HEK293 (cell line): ENCODE data around the gene LDB1.

Source experiments
- CTCF ChIA-PET: fragments of 350-600 bp; formaldehyde crosslinking; extraction: SDS; loops from one replicate; lab custom pipeline; 2021; ENCODE audit warnings: antibody characterized with exemption; lab: Yijun Ruan, JAX
- POLR2A ChIA-PET: fragments of 300-600 bp; formaldehyde crosslinking; extraction: SDS; loops from one replicate; lab custom pipeline; 2020; ENCODE audit warnings: antibody characterized with exemption, inconsistent platforms; lab: Yijun Ruan, JAX
- H3K27ac ChIP-seq: fragments of 200-500 bp; sonication (Bioruptor generic); 2 replicates; pipeline ENCODE4 v1.5.1; 2014; ENCODE audit warnings: low read depth, low read length, control low read depth, inconsistent platforms; ENCODE audit errors: extremely low read depth
- H3K36me3 ChIP-seq, 2 experiments: fragments of 200-500 bp in 1 of 2; sonication (Bioruptor generic) in 1 of 2; 1 replicate in 1 of 2; 2 replicates in 1 of 2; pipeline ENCODE4 v1.5.1; 2014 to 2017; ENCODE audit warnings: inconsistent platforms in 2 of 2, low read length in 2 of 2; ENCODE audit not compliant: control insufficient read depth in 2 of 2, insufficient read depth in 1 of 2
- H3K4me1 ChIP-seq: fragments of 200-500 bp; sonication (Bioruptor generic); 2 replicates; pipeline ENCODE4 v1.5.1; 2014; ENCODE audit warnings: mild to moderate bottlenecking, low read length, inconsistent platforms; ENCODE audit not compliant: control insufficient read depth, insufficient read depth
- H3K4me3 ChIP-seq: 2 replicates; pipeline ENCODE4 v1.5.1; 2011; ENCODE audit warnings: low read depth, mild to moderate bottlenecking, control low read depth, low read length, moderate library complexity
- H3K9me3 ChIP-seq: fragments of 200-500 bp; sonication (Bioruptor generic); 2 replicates; pipeline ENCODE4 v1.5.1; 2014; ENCODE audit warnings: low read depth, low read length, inconsistent platforms; ENCODE audit not compliant: control insufficient read depth, insufficient read depth
- OSR2 ChIP-seq: fragments of 450-650 bp; formaldehyde crosslinking; IDR thresholded peaks from 2 replicates; pipeline ENCODE4 v1.5.1; 2016; ENCODE audit warnings: missing biosample characterization, missing genetic modification characterization
- RBAK ChIP-seq: fragments of 450-650 bp; formaldehyde crosslinking; IDR thresholded peaks from 2 replicates; pipeline ENCODE4 v1.5.1; 2016; ENCODE audit warnings: missing biosample characterization, missing genetic modification characterization
- SCRT1 ChIP-seq: fragments of 450-650 bp; formaldehyde crosslinking; IDR thresholded peaks from 2 replicates; pipeline ENCODE4 v1.5.1; 2016; ENCODE audit warnings: missing biosample characterization, missing genetic modification characterization, borderline replicate concordance
- SP2 ChIP-seq: fragments of 450-650 bp; formaldehyde crosslinking; IDR thresholded peaks from 2 replicates; pipeline ENCODE4 v1.5.1; 2016; ENCODE audit warnings: missing biosample characterization, missing genetic modification characterization
- ZNF10 ChIP-seq: fragments of 450-650 bp; formaldehyde crosslinking; IDR thresholded peaks from 2 replicates; pipeline ENCODE4 v1.5.1; 2017; ENCODE audit warnings: missing biosample characterization, missing genetic modification characterization
- ZNF174 ChIP-seq: fragments of 450-650 bp; formaldehyde crosslinking; IDR thresholded peaks from 2 replicates; pipeline ENCODE4 v1.5.0; 2017; ENCODE audit warnings: missing biosample characterization, mild to moderate bottlenecking, missing genetic modification characterization
- ZNF23 ChIP-seq: fragments of 450-650 bp; formaldehyde crosslinking; IDR thresholded peaks from 2 replicates; pipeline ENCODE4 v1.5.1; 2016; ENCODE audit warnings: missing biosample characterization, missing genetic modification characterization, borderline replicate concordance
- ZNF391 ChIP-seq: fragments of 450-650 bp; formaldehyde crosslinking; IDR thresholded peaks from 2 replicates; pipeline ENCODE4 v1.5.1; 2016; ENCODE audit warnings: low read depth, missing biosample characterization, missing genetic modification characterization, borderline replicate concordance
- ZNF473 ChIP-seq: fragments of 450-650 bp; formaldehyde crosslinking; IDR thresholded peaks from 2 replicates; pipeline ENCODE4 v1.5.1; 2017; ENCODE audit warnings: missing biosample characterization, missing genetic modification characterization
- ZSCAN4 ChIP-seq: fragments of 450-650 bp; formaldehyde crosslinking; IDR thresholded peaks from 2 replicates; pipeline ENCODE4 v1.5.1; 2017; ENCODE audit warnings: missing biosample characterization, missing genetic modification characterization
- TF ChIP-seq, protein P1 (sequence below): sonication (generic); formaldehyde crosslinking; IDR thresholded peaks from 2 replicates; pipeline ENCODE4 v1.8.1; 2022; ENCODE audit warnings: mild to moderate bottlenecking, moderate library complexity, missing genetic modification reagents
- TF ChIP-seq, protein P2 (sequence below): fragments of 450-650 bp; formaldehyde crosslinking; IDR thresholded peaks from 2 replicates; pipeline ENCODE4 v1.5.1; 2017; ENCODE audit warnings: missing biosample characterization, missing genetic modification characterization
- TF ChIP-seq, protein P3 (sequence below): fragments of 450-650 bp; formaldehyde crosslinking; IDR thresholded peaks from 2 replicates; pipeline ENCODE4 v1.5.1; 2016; ENCODE audit warnings: missing biosample characterization, missing genetic modification characterization, low read depth

The LDB1 gene

DNA sequence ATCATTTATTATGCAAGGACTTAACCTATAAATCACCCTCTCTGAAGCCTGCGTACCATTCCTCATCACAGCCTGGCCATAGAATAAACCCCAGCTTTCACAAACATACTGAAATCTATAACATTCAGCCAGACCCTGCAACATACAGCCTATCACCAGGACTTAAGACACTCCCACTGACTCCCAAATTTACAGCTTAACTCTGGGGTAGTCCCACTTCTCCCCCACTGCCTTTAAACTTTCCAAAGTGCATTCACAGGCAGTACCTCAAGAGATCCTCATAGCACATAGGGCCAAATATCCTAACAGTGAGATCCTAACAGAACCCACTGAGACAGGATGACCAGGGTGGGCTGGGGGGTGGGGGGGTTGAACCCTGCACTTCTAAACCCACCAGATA is 3.5 kb downstream of the LDB1 start:
- Histone ChIP-seq H3K9me3 (no peaks in the 10 kb centered on the region), H3K27ac (peak overlapping the region; percentile 78), H3K36me3 (peaks cover 0 to 2% of the 10 kb centered on the region in 2 experiments; a peak in 1 of 3 replicates), H3K4me3 (no peak overlapping the region), H3K4me1 (peaks cover 48% of the 10 kb centered on the region)
- CTCF ChIA-PET, result interaction anchor here (0.8 kb wide), 1 partner anchor 15 kb away, joined by 4 read pairs; no protein-coding TSS in a partner anchor
- no peak for TF ChIP-seq SCRT1
- 0 out of 2 replicates have a peak, but pooled peaks have one; percentile 11 for TF ChIP-seq SP2 (tag by site-specific recombination)
- POLR2A ChIA-PET, result no interaction called here

GRCh38 chr10:102115775-102116174 is 4.4 kb downstream of the LDB1 start:
- peaks cover 44% of the 10 kb centered on the region for H3K4me1 ChIP-seq
- POLR2A ChIA-PET, result interaction anchor here (0.6 to 2.0 kb wide), 5 partner anchors 12 to 702 kb away, joined by 3 to 9 read pairs (median 8); no protein-coding TSS in a partner anchor
- H3K4me3 ChIP-seq, result no peak overlapping the region

More at GRCh38 chr10:102115775-102116174, 4.4 kb downstream of the LDB1 start:
- Histone ChIP-seq H3K9me3 (no peaks in the 10 kb centered on the region), H3K36me3 (peaks cover 8 to 11% of the 10 kb centered on the region in 2 experiments; a peak in 2 of 3 replicates), H3K27ac (peak overlapping the region; percentile 73; the same call in 1 of the 2 replicates)
- CTCF ChIA-PET, result interaction anchor here (0.6 to 2.9 kb wide), 3 partner anchors 17 to 61 kb away, joined by 3 to 9 read pairs (median 4); partner anchors contain the start of gene PPRC1
- TF ChIP-seq ZNF10 (peak; percentile 86), ZNF174 (tag by site-specific recombination) (no peak), OSR2 (tag by site-specific recombination) (no peak), ZSCAN4 (peak; percentile 80), RBAK (no peak), ZNF23 (no peak), ZNF473 (tag by site-specific recombination) (no peak), ZNF391 (tag by site-specific recombination) (no peak)
- TF ChIP-seq, protein P1, sequence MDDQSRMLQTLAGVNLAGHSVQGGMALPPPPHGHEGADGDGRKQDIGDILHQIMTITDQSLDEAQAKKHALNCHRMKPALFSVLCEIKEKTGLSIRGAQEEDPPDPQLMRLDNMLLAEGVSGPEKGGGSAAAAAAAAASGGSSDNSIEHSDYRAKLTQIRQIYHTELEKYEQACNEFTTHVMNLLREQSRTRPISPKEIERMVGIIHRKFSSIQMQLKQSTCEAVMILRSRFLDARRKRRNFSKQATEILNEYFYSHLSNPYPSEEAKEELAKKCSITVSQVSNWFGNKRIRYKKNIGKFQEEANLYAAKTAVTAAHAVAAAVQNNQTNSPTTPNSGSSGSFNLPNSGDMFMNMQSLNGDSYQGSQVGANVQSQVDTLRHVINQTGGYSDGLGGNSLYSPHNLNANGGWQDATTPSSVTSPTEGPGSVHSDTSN, result no peak
- TF ChIP-seq, protein P2, sequence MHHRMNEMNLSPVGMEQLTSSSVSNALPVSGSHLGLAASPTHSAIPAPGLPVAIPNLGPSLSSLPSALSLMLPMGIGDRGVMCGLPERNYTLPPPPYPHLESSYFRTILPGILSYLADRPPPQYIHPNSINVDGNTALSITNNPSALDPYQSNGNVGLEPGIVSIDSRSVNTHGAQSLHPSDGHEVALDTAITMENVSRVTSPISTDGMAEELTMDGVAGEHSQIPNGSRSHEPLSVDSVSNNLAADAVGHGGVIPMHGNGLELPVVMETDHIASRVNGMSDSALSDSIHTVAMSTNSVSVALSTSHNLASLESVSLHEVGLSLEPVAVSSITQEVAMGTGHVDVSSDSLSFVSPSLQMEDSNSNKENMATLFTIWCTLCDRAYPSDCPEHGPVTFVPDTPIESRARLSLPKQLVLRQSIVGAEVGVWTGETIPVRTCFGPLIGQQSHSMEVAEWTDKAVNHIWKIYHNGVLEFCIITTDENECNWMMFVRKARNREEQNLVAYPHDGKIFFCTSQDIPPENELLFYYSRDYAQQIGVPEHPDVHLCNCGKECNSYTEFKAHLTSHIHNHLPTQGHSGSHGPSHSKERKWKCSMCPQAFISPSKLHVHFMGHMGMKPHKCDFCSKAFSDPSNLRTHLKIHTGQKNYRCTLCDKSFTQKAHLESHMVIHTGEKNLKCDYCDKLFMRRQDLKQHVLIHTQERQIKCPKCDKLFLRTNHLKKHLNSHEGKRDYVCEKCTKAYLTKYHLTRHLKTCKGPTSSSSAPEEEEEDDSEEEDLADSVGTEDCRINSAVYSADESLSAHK (tag by site-specific recombination), result 0 out of 2 replicates have a peak, but pooled peaks have one; percentile 21
- TF ChIP-seq, protein P3, sequence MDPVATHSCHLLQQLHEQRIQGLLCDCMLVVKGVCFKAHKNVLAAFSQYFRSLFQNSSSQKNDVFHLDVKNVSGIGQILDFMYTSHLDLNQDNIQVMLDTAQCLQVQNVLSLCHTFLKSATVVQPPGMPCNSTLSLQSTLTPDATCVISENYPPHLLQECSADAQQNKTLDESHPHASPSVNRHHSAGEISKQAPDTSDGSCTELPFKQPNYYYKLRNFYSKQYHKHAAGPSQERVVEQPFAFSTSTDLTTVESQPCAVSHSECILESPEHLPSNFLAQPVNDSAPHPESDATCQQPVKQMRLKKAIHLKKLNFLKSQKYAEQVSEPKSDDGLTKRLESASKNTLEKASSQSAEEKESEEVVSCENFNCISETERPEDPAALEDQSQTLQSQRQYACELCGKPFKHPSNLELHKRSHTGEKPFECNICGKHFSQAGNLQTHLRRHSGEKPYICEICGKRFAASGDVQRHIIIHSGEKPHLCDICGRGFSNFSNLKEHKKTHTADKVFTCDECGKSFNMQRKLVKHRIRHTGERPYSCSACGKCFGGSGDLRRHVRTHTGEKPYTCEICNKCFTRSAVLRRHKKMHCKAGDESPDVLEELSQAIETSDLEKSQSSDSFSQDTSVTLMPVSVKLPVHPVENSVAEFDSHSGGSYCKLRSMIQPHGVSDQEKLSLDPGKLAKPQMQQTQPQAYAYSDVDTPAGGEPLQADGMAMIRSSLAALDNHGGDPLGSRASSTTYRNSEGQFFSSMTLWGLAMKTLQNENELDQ (tag by site-specific recombination), result no peak
